IMR-90 (cell line): ENCODE results near the gene CDK13. TPM values are rescaled to one million over a fixed set of nuclear protein-coding genes. Genes with fewer than 3 reads are reported as not detected.

Experiments used
- ATAC-seq: fragments of 200-7000 bp; cut with Tn5 transposase; 2 replicates; pipeline ENCODE4 v1.9.1; 2020; ENCODE audit warnings: low read depth, mild to moderate bottlenecking, moderate library complexity
- BruUV-seq: library from RNA; stranded (reverse); fragments of 400-500 nt; replicated peaks from 2 replicates; lab custom pipeline; 2021; lab: Mats Ljungman, UMichigan
- CTCF ChIA-PET: fragments of 300-600 bp; formaldehyde crosslinking; extraction: SDS; loops from one replicate; lab custom pipeline; 2021; ENCODE audit warnings: antibody characterized with exemption; lab: Yijun Ruan, JAX
- POLR2A ChIA-PET: fragments of 300-600 bp; sonication (Branson Sonifier 250); formaldehyde crosslinking; loops from one replicate; lab custom pipeline; 2022; ENCODE audit warnings: antibody characterized with exemption; ENCODE audit not compliant: unreplicated experiment; lab: Charles Lee
- DNase-seq: peaks from one replicate; pipeline ENCODE4 v3.0.0; 2013
- H2AFZ ChIP-seq: replicated peaks from 2 replicates; pipeline ENCODE3; 2013; ENCODE audit warnings: low read length, mild to moderate bottlenecking; ENCODE audit not compliant: poor library complexity
- H2AK5ac ChIP-seq: 2 replicates; pipeline ENCODE4 v1.6.1; 2013; ENCODE audit warnings: low read depth, low read length, inconsistent platforms
- H2AK9ac ChIP-seq: replicated peaks from 2 replicates; pipeline ENCODE3; 2013; ENCODE audit warnings: mild to moderate bottlenecking, low read depth, low read length, moderate library complexity; ENCODE audit not compliant: poor library complexity
- H2BK120ac ChIP-seq: 2 replicates; pipeline ENCODE4 v1.6.1; 2013; ENCODE audit warnings: low read depth, low read length, inconsistent platforms
- H2BK15ac ChIP-seq: 3 replicates; pipeline ENCODE4 v1.6.1; 2013; ENCODE audit warnings: low read depth, low read length, inconsistent platforms
- H2BK20ac ChIP-seq: 2 replicates; pipeline ENCODE4 v1.6.1; 2013; ENCODE audit warnings: low read depth, mild to moderate bottlenecking, inconsistent platforms, low read length, moderate library complexity
- H2BK5ac ChIP-seq: 2 replicates; pipeline ENCODE4 v1.6.1; 2013; ENCODE audit warnings: mild to moderate bottlenecking, low read depth, low read length, inconsistent platforms; ENCODE audit not compliant: poor library complexity, severe bottlenecking
- H3K14ac ChIP-seq: replicated peaks from 2 replicates; pipeline ENCODE4 v1.6.1; 2013; ENCODE audit warnings: low read depth, low read length, inconsistent platforms
- H3K18ac ChIP-seq: 2 replicates; pipeline ENCODE4 v1.6.1; 2013; ENCODE audit warnings: low read depth, low read length, control low read depth
- H3K23ac ChIP-seq: 2 replicates; pipeline ENCODE4 v1.6.1; 2013; ENCODE audit warnings: low read depth, low read length, inconsistent platforms
- H3K27ac ChIP-seq: 2 replicates; pipeline ENCODE4 v1.5.1; 2013; ENCODE audit warnings: mild to moderate bottlenecking, control low read depth, low read length; ENCODE audit not compliant: insufficient read depth
- H3K27me3 ChIP-seq: 2 replicates; pipeline ENCODE4 v1.6.1; 2013; ENCODE audit warnings: low read length; ENCODE audit not compliant: control insufficient read depth, insufficient read depth
- H3K36me3 ChIP-seq: 2 replicates; pipeline ENCODE4 v1.6.1; 2013; ENCODE audit warnings: low read length, mixed read lengths; ENCODE audit not compliant: control insufficient read depth, insufficient read depth
- H3K4ac ChIP-seq: 2 replicates; pipeline ENCODE4 v1.6.1; 2013; ENCODE audit warnings: low read depth, low read length, inconsistent platforms
- H3K4me1 ChIP-seq: 2 replicates; pipeline ENCODE4 v1.6.1; 2013; ENCODE audit warnings: low read length, mixed read lengths; ENCODE audit not compliant: control insufficient read depth, insufficient read depth
- H3K4me2 ChIP-seq: 2 replicates; pipeline ENCODE4 v1.6.1; 2013; ENCODE audit warnings: low read depth, mild to moderate bottlenecking, control low read depth, low read length, moderate library complexity
- H3K4me3 ChIP-seq: 2 replicates; pipeline ENCODE4 v1.5.1; 2013; ENCODE audit warnings: low read depth, mild to moderate bottlenecking, control low read depth, low read length, moderate library complexity; ENCODE audit not compliant: insufficient read depth
- H3K56ac ChIP-seq: 2 replicates; pipeline ENCODE4 v1.6.1; 2013; ENCODE audit warnings: low read length, inconsistent platforms; ENCODE audit not compliant: insufficient read depth; ENCODE audit errors: extremely low read depth
- H3K79me1 ChIP-seq, 2 experiments: 2 replicates each; pipeline ENCODE4 v1.6.1; 2013; ENCODE audit warnings: low read length in 2 of 2, inconsistent platforms in 1 of 2, low read depth in 1 of 2
- H3K9ac ChIP-seq: 2 replicates; pipeline ENCODE4 v1.6.1; 2013; ENCODE audit warnings: low read depth, low read length, control low read depth
- H3K9me1 ChIP-seq: 2 replicates; pipeline ENCODE4 v1.6.1; 2013; ENCODE audit warnings: low read length, inconsistent platforms; ENCODE audit not compliant: insufficient read depth
- H3K9me3 ChIP-seq: 2 replicates; pipeline ENCODE4 v1.6.1; 2013; ENCODE audit warnings: low read length; ENCODE audit not compliant: control insufficient read depth, insufficient read depth
- H4K20me1 ChIP-seq: 2 replicates; pipeline ENCODE4 v1.6.1; 2013; ENCODE audit warnings: low read length, inconsistent platforms; ENCODE audit not compliant: insufficient read depth
- H4K5ac ChIP-seq: 2 replicates; pipeline ENCODE4 v1.6.1; 2013; ENCODE audit warnings: mild to moderate bottlenecking, low read depth, low read length, control low read depth
- H4K8ac ChIP-seq, 2 experiments: 2 replicates each; pipeline ENCODE4 v1.6.1; 2013; ENCODE audit warnings: low read depth in 2 of 2, low read length in 2 of 2, control low read depth in 1 of 2, inconsistent platforms in 1 of 2
- H4K91ac ChIP-seq: 2 replicates; pipeline ENCODE4 v1.6.1; 2013; ENCODE audit warnings: low read depth, low read length, inconsistent platforms; ENCODE audit not compliant: insufficient read depth
- BHLHE40 ChIP-seq: fragments of 150-350 bp; IDR thresholded peaks from 2 replicates; pipeline ENCODE4 v1.6.1; 2016; ENCODE audit warnings: mild to moderate bottlenecking, low read depth, low read length
- CEBPB ChIP-seq: IDR thresholded peaks from 2 replicates; pipeline ENCODE4 v1.6.1; 2012; ENCODE audit warnings: low read depth, low read length, improper control_type of control experiment
- CHD1 ChIP-seq: IDR thresholded peaks from 2 replicates; pipeline ENCODE4 v1.6.1; 2012; ENCODE audit warnings: low read depth, low read length, improper control_type of control experiment
- FOS ChIP-seq: fragments of 150-350 bp; IDR thresholded peaks from 2 replicates; pipeline ENCODE4 v1.6.1; 2016; ENCODE audit warnings: low read depth, low read length
- MAFK ChIP-seq: IDR thresholded peaks from 2 replicates; pipeline ENCODE4 v1.6.1; 2012; ENCODE audit warnings: low read depth, low read length, improper control_type of control experiment
- MAZ ChIP-seq: IDR thresholded peaks from 2 replicates; pipeline ENCODE4 v1.6.1; 2012; ENCODE audit warnings: low read depth, mild to moderate bottlenecking, low read length, improper control_type of control experiment, moderate library complexity, borderline replicate concordance
- MXI1 ChIP-seq: IDR thresholded peaks from 2 replicates; pipeline ENCODE4 v1.6.1; 2012; ENCODE audit warnings: low read depth, mild to moderate bottlenecking, low read length, moderate library complexity, borderline replicate concordance
- NFE2L2 ChIP-seq: fragments of 150-350 bp; IDR thresholded peaks from 2 replicates; pipeline ENCODE4 v1.6.1; 2016; ENCODE audit warnings: low read depth, mild to moderate bottlenecking, low read length
- POLR2A ChIP-seq: IDR thresholded peaks from 2 replicates; pipeline ENCODE4 v1.6.1; 2012; ENCODE audit warnings: mild to moderate bottlenecking, low read depth, low read length
- RAD21 ChIP-seq: IDR thresholded peaks from 2 replicates; pipeline ENCODE4 v1.6.1; 2012; ENCODE audit warnings: low read length, improper control_type of control experiment
- RCOR1 ChIP-seq: IDR thresholded peaks from 2 replicates; pipeline ENCODE4 v1.6.1; 2012; ENCODE audit warnings: mild to moderate bottlenecking, low read length, improper control_type of control experiment; ENCODE audit not compliant: insufficient replicate concordance
- RFX5 ChIP-seq: IDR thresholded peaks from 2 replicates; pipeline ENCODE4 v1.8.0; 2012; ENCODE audit warnings: low read depth, mild to moderate bottlenecking, low read length, moderate library complexity
- SMC3 ChIP-seq: fragments of 150-350 bp; IDR thresholded peaks from 2 replicates; pipeline ENCODE4 v1.6.1; 2016; ENCODE audit warnings: low read depth, mild to moderate bottlenecking, antibody characterized with exemption, low read length, moderate library complexity
- WGBS, 2 experiments: methylation state at CpG; one replicate each; pipeline versions ENCODE4 v1.1.5 to v1.1.7; 2013; ENCODE audit warnings: missing lambda C conversion rate in 2 of 2; ENCODE audit not compliant: insufficient read length in 1 of 2; ENCODE audit errors: extremely low coverage in 2 of 2; 5-methylcytosine and 5-hydroxymethylcytosine counted together
- dilution Hi-C: fragments of 300-500 bp; cut with HindIII; formaldehyde crosslinking; loops from one replicate; pipeline ENCODE4 v1.14.3; 2018; ENCODE audit warnings: low sequenced_read_pairs; ENCODE audit not compliant: unreplicated experiment
- in situ Hi-C: fragments of 300-500 bp; cut with MboI; formaldehyde crosslinking; loops from 3 replicates; pipeline ENCODE4 v1.14.3; 2019; ENCODE audit warnings: low sequenced_read_pairs, inconsistent platforms, mixed read lengths
- intact Hi-C: fragments of 100-400 bp; cut with micrococcal nuclease; formaldehyde crosslinking; loops from 2 replicates; pipeline ENCODE4 v1.10.0; 2022
- polyA plus RNA-seq, 3 experiments: library from polyadenylated mRNA; depleted of rRNA; stranded (reverse); fragments of >200 nt; gene quantifications; 2 replicates each; pipeline ENCODE4 v1.2.3, GENCODE V29; 2012; ENCODE audit warnings: low replicate concordance in 1 of 3
- total RNA-seq: library from RNA; depleted of rRNA; stranded (reverse); fragments of >200 nt; gene quantifications from 2 replicates; pipeline ENCODE4 v1.2.3, GENCODE V29; 2012
- TF ChIP-seq, protein P1 (sequence below): conservative IDR thresholded peaks from 2 replicates; pipeline ENCODE4 v1.5.1; 2012; ENCODE audit warnings: mild to moderate bottlenecking, low read depth, low read length, improper control_type of control experiment
- TF ChIP-seq, protein P2 (sequence below): fragments of 150-350 bp; IDR thresholded peaks from 2 replicates; pipeline ENCODE4 v1.6.1; 2017; ENCODE audit warnings: mild to moderate bottlenecking, antibody characterized with exemption, low read length, low read depth
- TF ChIP-seq, protein P3 (sequence below): fragments of 150-350 bp; IDR thresholded peaks from 2 replicates; pipeline ENCODE4 v1.6.1; 2016; ENCODE audit warnings: low read depth, mild to moderate bottlenecking, low read length, moderate library complexity, borderline replicate concordance

CDK13 gene
- total and polyA plus RNA-seq, 2 of the 4 experiments (the other 2 are of a cell fraction): 20.1 to 50.4 TPM

DNA sequence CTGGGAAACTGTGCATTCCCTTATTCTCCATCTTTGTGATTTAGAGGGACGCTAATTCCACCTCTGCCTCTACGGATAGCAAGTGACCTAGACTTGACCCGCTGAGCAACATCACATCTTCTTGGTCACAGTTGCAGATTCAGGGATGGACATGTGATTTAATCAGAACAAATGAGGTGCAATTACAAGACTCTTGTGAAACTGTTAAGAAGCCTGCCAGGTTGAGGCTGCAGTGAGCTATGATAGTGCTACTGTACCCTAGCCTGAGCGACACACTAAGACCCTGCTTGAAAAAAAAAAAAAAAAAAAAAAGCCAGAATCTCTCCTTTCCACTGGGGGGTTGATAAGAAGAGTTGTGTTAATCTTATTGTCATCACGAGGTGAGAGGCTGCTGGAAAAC is 170.0 kb downstream of the CDK13 start:
- H3K18ac ChIP-seq: no peak overlapping the region
- no peak overlapping the region for H3K9ac ChIP-seq
- H4K91ac ChIP-seq: no peak overlapping the region
- POLR2A ChIA-PET: no interaction called here
- no peaks in the 10 kb centered on the region for H3K9me3 ChIP-seq
- no peak overlapping the region for H3K4me2 ChIP-seq
- H2BK20ac ChIP-seq: no peak overlapping the region
- H3K23ac ChIP-seq: no peak overlapping the region
- peaks cover 8 to 47% of the 10 kb centered on the region in 2 experiments for H3K79me1 ChIP-seq
- H4K5ac ChIP-seq: no peak overlapping the region
- no peak overlapping the region for H3K4ac ChIP-seq
- dilution Hi-C loops: no loop called here
- peaks cover 4% of the 10 kb centered on the region for H3K9me1 ChIP-seq
- ATAC-seq (no peak), DNase-seq (no peak)
- H4K8ac ChIP-seq: no peak overlapping the region
- intact Hi-C loops: no loop called here
- WGBS, 2 experiments: 90% methylated on average over 2 of the region's 5 CpGs; no CpG with 5 or more reads in 1 of the 2 experiments
- H4K20me1 ChIP-seq: peaks cover 3% of the 10 kb centered on the region; the same call in 1 of the 2 replicates
- H3K36me3 ChIP-seq: 0 out of 2 replicates have a peak, but pooled peaks cover 1% of the 10 kb centered on the region
- H2BK5ac ChIP-seq: no peak overlapping the region
- in situ Hi-C loops: no loop called here
- no peaks in the 10 kb centered on the region; the same call in 1 of the 2 replicates for H3K4me1 ChIP-seq
- H3K14ac ChIP-seq: no peak overlapping the region
- H3K27ac ChIP-seq: no peak overlapping the region
- H3K4me3 ChIP-seq: no peak overlapping the region
- H3K27me3 ChIP-seq: no peaks in the 10 kb centered on the region
- TF ChIP-seq CHD1 (no peak), RAD21 (no peak), MXI1 (no peak), RFX5 (no peak), BHLHE40 (no peak), CEBPB (no peak), MAZ (no peak), RCOR1 (no peak), POLR2A (no peak), MAFK (no peak), NFE2L2 (no peak), SMC3 (no peak), FOS (no peak)
- TF ChIP-seq, protein P1, sequence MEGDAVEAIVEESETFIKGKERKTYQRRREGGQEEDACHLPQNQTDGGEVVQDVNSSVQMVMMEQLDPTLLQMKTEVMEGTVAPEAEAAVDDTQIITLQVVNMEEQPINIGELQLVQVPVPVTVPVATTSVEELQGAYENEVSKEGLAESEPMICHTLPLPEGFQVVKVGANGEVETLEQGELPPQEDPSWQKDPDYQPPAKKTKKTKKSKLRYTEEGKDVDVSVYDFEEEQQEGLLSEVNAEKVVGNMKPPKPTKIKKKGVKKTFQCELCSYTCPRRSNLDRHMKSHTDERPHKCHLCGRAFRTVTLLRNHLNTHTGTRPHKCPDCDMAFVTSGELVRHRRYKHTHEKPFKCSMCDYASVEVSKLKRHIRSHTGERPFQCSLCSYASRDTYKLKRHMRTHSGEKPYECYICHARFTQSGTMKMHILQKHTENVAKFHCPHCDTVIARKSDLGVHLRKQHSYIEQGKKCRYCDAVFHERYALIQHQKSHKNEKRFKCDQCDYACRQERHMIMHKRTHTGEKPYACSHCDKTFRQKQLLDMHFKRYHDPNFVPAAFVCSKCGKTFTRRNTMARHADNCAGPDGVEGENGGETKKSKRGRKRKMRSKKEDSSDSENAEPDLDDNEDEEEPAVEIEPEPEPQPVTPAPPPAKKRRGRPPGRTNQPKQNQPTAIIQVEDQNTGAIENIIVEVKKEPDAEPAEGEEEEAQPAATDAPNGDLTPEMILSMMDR: no peak
- TF ChIP-seq, protein P2, sequence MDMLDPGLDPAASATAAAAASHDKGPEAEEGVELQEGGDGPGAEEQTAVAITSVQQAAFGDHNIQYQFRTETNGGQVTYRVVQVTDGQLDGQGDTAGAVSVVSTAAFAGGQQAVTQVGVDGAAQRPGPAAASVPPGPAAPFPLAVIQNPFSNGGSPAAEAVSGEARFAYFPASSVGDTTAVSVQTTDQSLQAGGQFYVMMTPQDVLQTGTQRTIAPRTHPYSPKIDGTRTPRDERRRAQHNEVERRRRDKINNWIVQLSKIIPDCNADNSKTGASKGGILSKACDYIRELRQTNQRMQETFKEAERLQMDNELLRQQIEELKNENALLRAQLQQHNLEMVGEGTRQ: no peak
- TF ChIP-seq, protein P3, sequence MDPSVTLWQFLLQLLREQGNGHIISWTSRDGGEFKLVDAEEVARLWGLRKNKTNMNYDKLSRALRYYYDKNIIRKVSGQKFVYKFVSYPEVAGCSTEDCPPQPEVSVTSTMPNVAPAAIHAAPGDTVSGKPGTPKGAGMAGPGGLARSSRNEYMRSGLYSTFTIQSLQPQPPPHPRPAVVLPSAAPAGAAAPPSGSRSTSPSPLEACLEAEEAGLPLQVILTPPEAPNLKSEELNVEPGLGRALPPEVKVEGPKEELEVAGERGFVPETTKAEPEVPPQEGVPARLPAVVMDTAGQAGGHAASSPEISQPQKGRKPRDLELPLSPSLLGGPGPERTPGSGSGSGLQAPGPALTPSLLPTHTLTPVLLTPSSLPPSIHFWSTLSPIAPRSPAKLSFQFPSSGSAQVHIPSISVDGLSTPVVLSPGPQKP: no peak
- CTCF ChIA-PET: no interaction called here
- H2BK15ac ChIP-seq: no peak overlapping the region
- no peak overlapping the region for H2AFZ ChIP-seq
- H2AK9ac ChIP-seq: no peak overlapping the region
- BruUV-seq: no TSS peak
- H3K56ac ChIP-seq: no peak overlapping the region
- H2BK120ac ChIP-seq: no peak overlapping the region
- H2AK5ac ChIP-seq: no peak overlapping the region
